Osteoblast (primary cell): ENCODE data around the gene ITGA7. TPM values are rescaled to one million over a fixed set of nuclear protein-coding genes. Genes with fewer than 3 reads are reported as not detected.
A peak's percentile ranks its signal among the peaks of the same experiment; 100 is the strongest.

ENCODE experiments used
- DNase-seq: peaks from one replicate; pipeline ENCODE4 v3.0.0; 2011; ENCODE audit warnings: low spot score, mixed read lengths; ENCODE audit not compliant: insufficient read length; ENCODE audit errors: missing footprints
- H2AFZ ChIP-seq: 2 replicates; pipeline ENCODE4 v1.6.0; 2011; ENCODE audit warnings: mild to moderate bottlenecking, low read length
- H3K27ac ChIP-seq: 2 replicates; pipeline ENCODE4 v1.5.1; 2011; ENCODE audit warnings: mild to moderate bottlenecking, low read depth, low read length, moderate library complexity
- H3K27me3 ChIP-seq: 2 replicates; pipeline ENCODE4 v1.6.0; 2012; ENCODE audit warnings: mild to moderate bottlenecking, control low read depth, inconsistent platforms, low read length, moderate library complexity; ENCODE audit not compliant: insufficient read depth
- H3K36me3 ChIP-seq: 2 replicates; pipeline ENCODE4 v1.5.1; 2011; ENCODE audit warnings: mild to moderate bottlenecking, low read length, control low read depth, moderate library complexity; ENCODE audit not compliant: insufficient read depth
- H3K4me1 ChIP-seq: 2 replicates; pipeline ENCODE4 v1.5.1; 2011; ENCODE audit warnings: mild to moderate bottlenecking, low read length, control low read depth, moderate library complexity; ENCODE audit not compliant: insufficient read depth
- H3K4me2 ChIP-seq: 2 replicates; pipeline ENCODE4 v1.6.0; 2011; ENCODE audit warnings: mild to moderate bottlenecking, low read length; ENCODE audit not compliant: insufficient read depth
- H3K4me3 ChIP-seq: fragments of 200-600 bp; sonication (generic); 3 replicates; pipeline ENCODE4 v1.5.1; 2012; ENCODE audit warnings: mild to moderate bottlenecking, low read length, inconsistent platforms; ENCODE audit not compliant: insufficient read depth
- H3K79me2 ChIP-seq: 2 replicates; pipeline ENCODE4 v1.6.0; 2012; ENCODE audit warnings: mild to moderate bottlenecking, low read length, control low read depth, inconsistent platforms; ENCODE audit not compliant: insufficient read depth
- H3K9me3 ChIP-seq: 2 replicates; pipeline ENCODE4 v1.5.1; 2011; ENCODE audit warnings: low read depth, low read length, control low read depth
- H4K20me1 ChIP-seq: 2 replicates; pipeline ENCODE4 v1.6.0; 2012; ENCODE audit warnings: mild to moderate bottlenecking, low read length, control low read depth; ENCODE audit not compliant: insufficient read depth
- total RNA-seq: library from RNA; depleted of rRNA; stranded (reverse); fragments of >200 nt; gene quantifications from 2 replicates; pipeline ENCODE4 v1.2.3, GENCODE V29; 2012
- TF ChIP-seq, protein P1 (sequence below): IDR thresholded peaks from 2 replicates; pipeline ENCODE4 v1.5.1; 2011; ENCODE audit warnings: mild to moderate bottlenecking, low read depth, low read length, moderate library complexity; ENCODE audit errors: extremely low read depth

Gene ITGA7
- total RNA-seq, 1 donor, result 22.4 TPM

DNA sequence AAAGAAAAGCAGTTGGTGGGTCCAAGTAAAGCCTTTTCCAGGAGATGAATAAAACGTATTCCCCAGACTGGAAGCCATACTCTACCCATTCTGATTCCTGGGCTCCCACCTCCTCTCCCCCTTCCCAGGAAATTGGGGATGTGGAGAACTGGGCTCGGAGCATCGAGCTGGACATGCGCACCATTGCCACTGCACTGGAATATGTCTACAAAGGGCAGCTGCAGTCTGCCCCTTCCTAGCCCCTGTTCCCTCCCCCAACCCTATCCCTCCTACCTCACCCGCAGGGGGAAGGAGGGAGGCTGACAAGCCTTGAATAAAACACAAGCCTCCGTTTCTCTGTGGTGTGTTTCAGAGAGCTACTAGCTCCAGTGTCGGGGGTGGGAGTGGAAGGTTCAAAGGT, 11.7 kb upstream of the ITGA7 start:
- TF ChIP-seq, protein P1, sequence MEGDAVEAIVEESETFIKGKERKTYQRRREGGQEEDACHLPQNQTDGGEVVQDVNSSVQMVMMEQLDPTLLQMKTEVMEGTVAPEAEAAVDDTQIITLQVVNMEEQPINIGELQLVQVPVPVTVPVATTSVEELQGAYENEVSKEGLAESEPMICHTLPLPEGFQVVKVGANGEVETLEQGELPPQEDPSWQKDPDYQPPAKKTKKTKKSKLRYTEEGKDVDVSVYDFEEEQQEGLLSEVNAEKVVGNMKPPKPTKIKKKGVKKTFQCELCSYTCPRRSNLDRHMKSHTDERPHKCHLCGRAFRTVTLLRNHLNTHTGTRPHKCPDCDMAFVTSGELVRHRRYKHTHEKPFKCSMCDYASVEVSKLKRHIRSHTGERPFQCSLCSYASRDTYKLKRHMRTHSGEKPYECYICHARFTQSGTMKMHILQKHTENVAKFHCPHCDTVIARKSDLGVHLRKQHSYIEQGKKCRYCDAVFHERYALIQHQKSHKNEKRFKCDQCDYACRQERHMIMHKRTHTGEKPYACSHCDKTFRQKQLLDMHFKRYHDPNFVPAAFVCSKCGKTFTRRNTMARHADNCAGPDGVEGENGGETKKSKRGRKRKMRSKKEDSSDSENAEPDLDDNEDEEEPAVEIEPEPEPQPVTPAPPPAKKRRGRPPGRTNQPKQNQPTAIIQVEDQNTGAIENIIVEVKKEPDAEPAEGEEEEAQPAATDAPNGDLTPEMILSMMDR, result no peak
- peak; percentile 44 for DNase-seq
- Histone ChIP-seq H3K79me2 (peaks cover 11% of the 10 kb centered on the region), H4K20me1 (peaks cover 19% of the 10 kb centered on the region), H2AFZ (no peak overlapping the region), H3K4me3 (no peak overlapping the region), H3K36me3 (peaks cover 15% of the 10 kb centered on the region), H3K9me3 (no peaks in the 10 kb centered on the region), H3K4me2 (peak overlapping the region; percentile 83), H3K27ac (peak overlapping the region; percentile 82), H3K27me3 (no peaks in the 10 kb centered on the region), H3K4me1 (peaks cover 74% of the 10 kb centered on the region)

GRCh38 chr12:55718624-55719275, 11.0 kb upstream of the ITGA7 start:
- TF ChIP-seq, protein P1, result no peak
- H3K79me2 ChIP-seq, result peaks cover 6% of the 10 kb centered on the region
- H4K20me1 ChIP-seq, result peaks cover 13% of the 10 kb centered on the region
- H3K27me3 ChIP-seq, result no peaks in the 10 kb centered on the region
- no peak overlapping the region for H2AFZ ChIP-seq
- H3K4me2 ChIP-seq, result peak overlapping the region; percentile 83
- peak overlapping the region; percentile 82 for H3K27ac ChIP-seq
- H3K9me3 ChIP-seq, result no peaks in the 10 kb centered on the region
- H3K4me1 ChIP-seq, result peaks cover 67% of the 10 kb centered on the region
- DNase-seq, result peak; percentile 49
- peak overlapping the region; percentile 71 for H3K4me3 ChIP-seq
- H3K36me3 ChIP-seq, result peaks cover 9% of the 10 kb centered on the region

GRCh38 chr12:55718015-55718414, 10.3 kb upstream of the ITGA7 start:
- H3K79me2 ChIP-seq, result peaks cover 6% of the 10 kb centered on the region
- H3K36me3 ChIP-seq, result peaks cover 2% of the 10 kb centered on the region
- no peak overlapping the region for H2AFZ ChIP-seq
- no peaks in the 10 kb centered on the region for H3K9me3 ChIP-seq
- H4K20me1 ChIP-seq, result peaks cover 8% of the 10 kb centered on the region
- DNase-seq, result peak; percentile 78
- peak overlapping the region; percentile 83 for H3K4me2 ChIP-seq
- H3K4me1 ChIP-seq, result peaks cover 68% of the 10 kb centered on the region
- H3K27me3 ChIP-seq, result no peaks in the 10 kb centered on the region
- TF ChIP-seq, protein P1, result no peak
- peak overlapping the region; percentile 71 for H3K4me3 ChIP-seq
- peak overlapping the region; percentile 82 for H3K27ac ChIP-seq
